NT2/D1 (cell line): ENCODE results near the gene MS4A8.

Experiments used
- SUZ12 ChIP-seq: IDR thresholded peaks from 2 replicates; pipeline ENCODE4 v1.6.1; 2011; ENCODE audit not compliant: insufficient read length, insufficient read depth; ENCODE audit errors: extremely low read depth
- YY1 ChIP-seq: IDR thresholded peaks from 2 replicates; pipeline ENCODE4 v1.6.1; 2011; ENCODE audit not compliant: insufficient read length, insufficient read depth
- ZNF274 ChIP-seq: IDR thresholded peaks from 2 replicates; pipeline ENCODE4 v1.6.1; 2011; ENCODE audit warnings: mild to moderate bottlenecking, low read depth, low read length

DNA sequence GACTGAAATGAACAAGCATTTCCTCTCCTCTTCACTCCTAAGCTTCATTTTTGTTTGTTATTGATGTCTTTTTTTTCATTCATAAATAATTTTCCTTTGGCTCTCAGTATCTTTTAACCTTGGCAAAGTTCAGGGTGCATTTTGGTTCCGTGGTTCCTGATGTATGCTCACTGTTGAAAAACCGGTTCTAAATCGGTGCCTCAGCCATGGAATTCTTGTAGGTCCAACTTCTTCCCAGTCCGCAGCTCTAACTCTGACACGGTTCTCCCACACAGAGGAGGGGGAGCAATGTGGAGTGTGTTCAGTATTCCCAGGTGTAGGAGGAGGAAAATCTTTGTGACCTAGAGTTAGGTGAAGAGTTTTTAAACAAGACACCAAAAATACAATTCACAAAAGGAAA is 44.7 kb downstream of the MS4A8 start:
- TF ChIP-seq ZNF274 (no peak), SUZ12 (no peak), YY1 (no peak)
